ENCODE measurements around the gene ZFYVE28.
"Not testable (repeated sequence)": the region's sequence is repeated elsewhere in the genome, so short reads cannot be mapped to it uniquely, and the experiment has no call there.

Gene ZFYVE28

DNA sequence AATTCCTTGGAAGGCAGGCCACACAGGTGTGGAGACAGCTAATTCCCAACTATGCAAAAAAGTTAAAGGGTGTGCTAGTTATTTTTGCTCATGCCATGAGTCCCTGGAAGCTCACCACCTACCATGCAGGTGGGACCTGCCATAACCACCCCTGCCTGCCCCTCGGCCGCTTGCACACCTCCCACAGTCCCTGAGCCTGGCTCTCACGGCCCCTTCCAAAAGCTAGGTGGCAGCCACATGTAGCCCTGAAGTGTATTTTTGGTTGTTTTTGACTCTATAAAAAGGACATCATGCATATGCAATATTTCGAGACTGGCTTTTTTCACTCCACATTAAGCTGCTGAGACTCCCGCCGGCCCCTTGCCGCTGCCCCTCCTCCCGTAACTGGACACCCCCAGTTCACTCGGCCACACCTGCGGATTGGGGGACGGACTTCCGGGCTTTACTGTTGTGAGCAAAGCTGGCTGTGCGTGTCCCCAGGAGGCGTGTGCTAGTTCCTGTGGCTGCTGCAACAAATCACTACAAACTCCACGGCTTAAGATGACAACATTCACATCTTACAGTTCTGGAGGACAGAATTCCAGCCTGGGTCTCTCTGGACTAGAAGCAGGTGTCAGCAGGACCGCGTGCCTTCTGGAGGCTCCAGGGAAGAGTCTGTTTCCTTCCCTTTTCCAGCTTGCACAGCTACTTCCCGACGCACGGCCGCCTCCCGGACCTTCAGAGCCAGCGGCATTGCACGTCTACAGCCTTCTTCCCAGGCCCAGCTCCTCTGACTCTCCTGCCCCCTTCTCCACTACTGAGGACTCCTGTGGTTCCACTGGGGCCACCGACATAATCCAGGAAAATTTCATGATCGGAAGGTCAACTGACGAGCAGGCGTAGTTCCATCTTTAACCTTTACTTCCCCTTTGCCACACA, 24.8 kb downstream of the ZFYVE28 start:
- no peak for DNase-seq (ENCODE audit: low read depth in 3 of 3, low spot score in 1 of 3)

- DNase-seq (ENCODE audit: low read depth in 3 of 3, low spot score in 1 of 3), result no peak
These were observed 27.5 kb downstream of the ZFYVE28 start for GRCh38 chr4:2390784-2391421.

GRCh38 chr4:2390146-2390545, 28.3 kb downstream of the ZFYVE28 start:
- DNase-seq (ENCODE audit: low read depth in 3 of 3, low spot score in 1 of 3), result no peak

DNA sequence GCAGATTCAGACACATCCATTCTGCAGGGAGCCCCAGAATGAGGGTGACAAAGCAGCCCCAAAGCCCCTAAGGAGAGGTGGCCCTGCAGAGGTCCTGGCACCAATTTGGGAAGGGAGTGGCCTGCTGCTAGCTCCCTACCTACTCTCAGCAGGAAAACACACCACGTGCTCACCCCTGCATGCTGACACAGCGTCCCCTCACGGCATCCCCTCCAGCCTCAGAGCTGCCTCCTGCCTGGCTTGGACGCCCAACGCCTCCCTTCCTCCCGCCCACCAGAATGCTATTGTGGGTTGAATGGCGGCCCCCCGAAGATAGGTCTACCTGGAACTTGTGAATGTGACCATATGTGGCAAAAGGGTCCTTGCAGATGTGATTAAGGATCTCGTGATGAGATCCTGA, 28.8 kb downstream of the ZFYVE28 start:
- no peak for DNase-seq (ENCODE audit: low read depth in 3 of 3, low spot score in 1 of 3)

DNA sequence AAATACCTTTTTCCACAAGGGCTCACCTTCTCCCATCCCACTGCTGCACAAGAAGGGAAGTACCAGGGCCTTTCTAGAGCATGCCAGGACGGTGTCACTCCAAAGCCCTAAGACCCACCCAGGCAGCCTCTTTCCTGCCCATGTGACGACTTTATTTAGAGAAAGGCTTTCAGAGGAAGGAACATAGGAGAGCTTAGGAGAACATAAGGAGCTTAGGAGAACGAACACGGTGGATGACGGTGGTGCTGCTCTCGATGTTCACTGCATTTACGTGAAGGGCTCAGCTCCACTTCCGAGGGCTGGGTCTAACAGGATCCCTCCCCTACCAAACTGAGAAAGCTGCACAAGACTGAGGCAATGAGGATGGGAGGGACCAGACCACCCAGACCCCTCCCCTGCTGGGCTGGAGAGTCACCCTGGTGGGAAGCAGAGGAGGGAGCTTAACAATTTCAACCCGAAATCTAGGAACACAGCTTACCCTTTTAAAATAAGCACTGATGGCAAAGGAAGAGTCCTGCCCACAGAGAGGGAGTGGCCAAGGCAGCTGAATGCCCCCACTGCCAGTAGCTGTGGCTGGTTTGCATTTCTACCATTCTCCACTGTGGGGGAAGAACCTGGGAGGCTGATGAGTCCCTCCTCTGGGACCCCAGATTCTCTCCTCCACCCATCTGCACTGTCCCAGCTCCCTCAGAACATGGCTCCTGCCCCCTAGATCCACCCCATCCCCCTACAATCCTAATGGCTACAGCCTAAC, 29.8 kb downstream of the ZFYVE28 start:
- DNase-seq (ENCODE audit: low read depth in 3 of 3, low spot score in 1 of 3), result no peak

DNA sequence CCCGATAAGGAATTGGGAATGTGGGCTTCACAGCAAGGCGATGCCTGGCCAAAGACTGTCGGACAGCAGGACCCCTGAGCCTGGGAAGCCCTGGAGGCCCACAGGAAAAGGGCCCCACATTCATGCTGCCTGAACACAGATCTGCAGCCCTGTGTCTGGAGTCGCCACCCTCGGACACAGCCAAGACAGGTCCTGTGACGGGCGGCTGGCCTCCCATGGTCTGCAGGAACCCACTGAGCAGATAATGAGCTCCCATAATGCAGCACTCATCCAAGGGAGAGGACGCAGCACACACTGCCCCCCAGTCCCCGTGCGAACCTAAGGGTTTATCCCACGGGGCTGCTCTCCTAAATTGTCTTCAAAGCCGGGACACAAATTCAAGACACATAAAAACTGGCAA, 30.6 kb downstream of the ZFYVE28 start:
- DNase-seq (ENCODE audit: low read depth in 3 of 3, low spot score in 1 of 3), result no peak

- no peak for DNase-seq (ENCODE audit: low read depth in 3 of 3, low spot score in 1 of 3)
These were observed 31.2 kb downstream of the ZFYVE28 start for GRCh38 chr4:2387218-2387617.

DNA sequence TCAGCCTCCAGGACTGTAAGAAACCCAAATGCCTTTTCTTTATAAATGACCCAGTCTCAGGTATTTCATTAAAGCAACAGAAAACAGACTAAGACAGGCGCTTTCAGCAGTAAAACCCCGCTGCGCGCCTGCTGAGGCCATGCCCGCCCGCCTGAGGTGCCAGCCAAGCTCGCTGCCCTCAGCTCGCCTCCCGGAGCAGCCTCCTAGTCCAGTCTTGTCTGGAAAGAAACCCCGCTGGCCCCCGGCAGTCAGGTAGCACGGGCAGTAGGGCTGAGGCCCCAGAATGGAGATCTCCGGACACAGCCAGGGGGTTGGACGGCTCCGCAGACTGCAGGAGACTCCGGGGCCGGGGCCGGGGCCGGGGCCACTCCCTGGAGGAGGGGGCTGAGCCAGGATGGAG, 31.7 kb downstream of the ZFYVE28 start:
- DNase-seq (ENCODE audit: low read depth in 3 of 3, low spot score in 1 of 3), result no peak

DNA sequence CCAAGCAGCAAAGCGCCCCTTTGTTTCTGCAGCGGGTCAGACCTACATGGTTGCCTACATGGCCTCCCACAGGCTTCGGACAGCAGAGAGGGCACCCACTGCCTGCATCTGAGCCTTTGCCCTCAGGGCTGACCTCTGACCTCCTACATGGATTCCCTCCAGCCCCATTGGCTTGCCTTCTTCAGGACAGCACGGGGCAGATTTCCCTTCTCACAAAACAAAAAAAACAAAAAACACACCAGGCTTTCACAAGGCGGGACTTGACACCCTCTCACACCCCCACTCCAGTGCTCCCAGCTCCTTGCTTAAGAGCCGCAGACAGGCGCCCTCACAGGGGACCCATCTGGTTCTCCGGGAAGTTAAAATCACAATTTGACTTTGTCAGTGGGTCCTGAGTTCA, 32.9 kb downstream of the ZFYVE28 start:
- no peak for DNase-seq (ENCODE audit: low read depth in 3 of 3, low spot score in 1 of 3)

GRCh38 chr4:2384245-2384644, 34.2 kb downstream of the ZFYVE28 start:
- no peak for DNase-seq (ENCODE audit: low read depth in 3 of 3, low spot score in 1 of 3)

DNA sequence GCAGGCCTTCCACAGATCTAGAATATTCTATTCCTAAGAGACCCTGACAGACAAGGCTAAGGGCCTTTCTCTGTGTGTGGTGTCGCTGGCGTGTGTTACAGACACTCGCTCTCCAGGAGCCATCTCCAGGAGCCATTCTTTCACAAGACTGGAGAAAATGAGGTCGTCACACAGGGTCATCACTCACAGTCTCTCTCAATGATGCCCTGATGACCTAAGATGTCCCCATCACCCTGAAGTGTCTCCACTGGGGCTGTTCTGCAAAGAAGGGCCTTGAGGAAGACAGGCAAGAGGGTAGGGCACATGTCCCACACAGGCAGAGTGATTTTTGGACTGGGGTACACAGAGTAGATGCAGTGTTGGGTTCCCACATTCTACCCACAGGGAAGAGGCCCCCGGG, 34.7 kb downstream of the ZFYVE28 start:
- no peak for DNase-seq (ENCODE audit: low read depth in 3 of 3, low spot score in 1 of 3)

DNA sequence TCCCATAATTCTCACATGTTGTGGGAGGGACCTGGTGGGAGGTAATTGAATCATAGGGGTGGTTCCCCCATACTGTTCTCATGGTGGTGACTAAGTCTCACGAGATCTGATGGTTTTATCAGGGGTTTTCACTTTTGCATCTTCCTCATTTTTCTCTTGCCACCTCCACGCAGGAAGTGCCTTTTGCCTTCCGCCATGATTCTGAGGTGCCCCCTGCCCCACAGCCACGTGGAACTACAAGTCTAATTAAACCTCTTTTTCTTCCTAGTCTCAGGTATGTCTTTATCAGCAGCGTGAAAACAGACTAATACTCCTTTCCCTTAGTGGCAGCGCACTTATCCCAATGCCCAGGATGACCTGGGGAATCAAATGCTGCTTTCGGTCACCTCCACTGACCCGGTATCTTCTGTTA, 35.2 kb downstream of the ZFYVE28 start:
- DNase-seq (ENCODE audit: low read depth in 3 of 3, low spot score in 1 of 3), result not testable (repeated sequence)

GRCh38 chr4:2382769-2383202, 35.7 kb downstream of the ZFYVE28 start:
- DNase-seq (ENCODE audit: low read depth in 3 of 3, low spot score in 1 of 3), result not testable (repeated sequence)

DNA sequence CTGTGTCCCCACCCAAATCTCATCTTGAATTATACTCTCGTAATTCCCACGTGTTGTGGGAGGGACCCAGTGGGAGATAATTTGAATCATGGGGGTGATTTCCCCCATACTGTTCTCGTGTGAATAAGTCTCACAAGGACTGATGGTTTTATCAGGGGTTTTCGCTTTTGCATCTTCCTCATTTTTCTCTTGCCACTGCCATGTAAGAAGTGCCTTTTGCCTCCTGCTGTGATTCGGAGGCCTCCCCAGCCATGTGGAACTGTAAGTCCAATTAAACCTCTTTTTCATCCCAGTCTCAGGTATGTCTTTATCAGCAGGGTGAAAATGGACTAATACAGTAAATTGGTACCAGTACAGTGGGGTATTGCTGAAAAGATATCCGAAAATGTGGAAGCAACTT, 37.9 kb downstream of the ZFYVE28 start:
- DNase-seq (ENCODE audit: low read depth in 3 of 3, low spot score in 1 of 3), result not testable (repeated sequence)

DNA sequence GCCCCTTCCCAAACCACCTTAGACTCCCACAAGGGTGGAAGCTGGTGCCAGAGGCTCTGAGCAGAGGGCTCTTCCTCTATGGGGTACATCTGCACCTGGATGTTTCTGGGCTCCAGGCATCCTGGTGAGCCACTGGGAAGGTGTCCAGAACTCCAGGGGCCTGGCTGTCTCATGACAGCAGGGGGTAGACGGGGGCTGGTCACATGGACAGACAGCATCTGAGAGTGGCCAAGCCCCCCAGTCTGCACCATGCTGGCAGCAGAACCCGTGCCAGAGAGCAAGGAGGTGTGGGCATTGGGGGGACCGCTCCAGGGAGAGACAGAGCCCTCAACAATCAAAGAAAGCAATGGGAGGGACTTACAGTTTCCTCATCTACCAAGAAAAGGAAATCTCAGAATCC, 39.5 kb downstream of the ZFYVE28 start:
- no peak for DNase-seq (ENCODE audit: low read depth in 3 of 3, low spot score in 1 of 3)

- no peak for DNase-seq (ENCODE audit: low read depth in 3 of 3, low spot score in 1 of 3)
These were observed 40.0 kb downstream of the ZFYVE28 start for GRCh38 chr4:2378401-2378800.

DNA sequence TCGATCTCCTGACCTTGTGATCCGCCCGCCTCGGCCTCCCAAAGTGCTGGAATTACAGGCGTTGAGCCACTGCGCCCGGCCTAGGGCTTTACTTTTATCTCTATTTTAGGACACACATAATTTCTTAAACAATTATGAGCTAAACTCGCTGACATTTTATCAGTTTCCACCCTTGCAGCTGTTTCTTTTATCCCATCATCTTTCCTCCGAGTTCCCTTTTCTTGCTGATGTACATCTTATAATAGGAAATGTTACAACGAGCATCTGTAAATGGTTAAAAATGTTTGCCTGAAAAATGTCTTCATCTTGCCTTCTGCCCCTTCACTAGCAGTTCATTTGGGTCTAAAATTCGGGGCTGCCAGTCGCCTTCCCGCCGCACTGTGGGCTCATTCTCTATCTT, 41.2 kb downstream of the ZFYVE28 start:
- DNase-seq (ENCODE audit: low read depth in 3 of 3, low spot score in 1 of 3), result no peak

- DNase-seq (ENCODE audit: low read depth in 3 of 3, low spot score in 1 of 3), result no peak
These were observed 43.0 kb downstream of the ZFYVE28 start for GRCh38 chr4:2375427-2375826.

GRCh38 chr4:2373532-2373931, 44.9 kb downstream of the ZFYVE28 start:
- no peak for DNase-seq (ENCODE audit: low read depth in 3 of 3, low spot score in 1 of 3)

DNA sequence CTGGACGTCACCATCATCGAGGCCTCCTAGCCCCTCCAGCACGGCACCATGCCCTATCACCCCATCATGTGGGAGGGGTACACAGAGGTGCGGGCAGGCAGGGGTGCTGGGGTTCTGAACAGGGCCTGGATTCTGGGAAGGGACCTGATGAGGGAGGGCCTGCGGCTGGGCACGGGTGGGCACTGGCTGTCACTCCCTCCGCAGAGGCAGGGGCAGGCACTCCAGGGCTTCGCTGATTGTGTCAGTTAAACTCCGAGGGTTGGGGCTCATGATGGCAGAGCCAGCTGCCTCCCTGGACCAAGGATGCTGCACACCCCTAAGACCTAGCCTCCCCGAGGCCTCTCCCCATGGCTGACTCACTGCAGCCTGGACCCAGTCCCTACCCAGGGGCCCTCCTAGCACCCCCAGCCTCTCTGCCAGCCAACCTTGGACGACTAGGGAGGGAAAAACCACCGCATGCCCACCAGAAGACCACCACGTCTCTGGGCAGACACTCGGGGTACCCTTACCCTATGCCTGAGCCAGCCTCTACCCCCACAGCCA, 45.9 kb downstream of the ZFYVE28 start:
- no peak for DNase-seq (ENCODE audit: low read depth in 3 of 3, low spot score in 1 of 3)

GRCh38 chr4:2371765-2372487, 46.5 kb downstream of the ZFYVE28 start:
- no peak for DNase-seq (ENCODE audit: low read depth in 3 of 3, low spot score in 1 of 3)
